ENCODE measurements around the gene FADS1.

GRCh38 chr11:61773356-61773755 lies 43.4 kb downstream of the FADS1 start:
- TF ChIP-seq EZH2 (IDR thresholded peaks at IDR 0.05; ENCODE audit: low read depth): no peak
- TF ChIP-seq, protein P1, sequence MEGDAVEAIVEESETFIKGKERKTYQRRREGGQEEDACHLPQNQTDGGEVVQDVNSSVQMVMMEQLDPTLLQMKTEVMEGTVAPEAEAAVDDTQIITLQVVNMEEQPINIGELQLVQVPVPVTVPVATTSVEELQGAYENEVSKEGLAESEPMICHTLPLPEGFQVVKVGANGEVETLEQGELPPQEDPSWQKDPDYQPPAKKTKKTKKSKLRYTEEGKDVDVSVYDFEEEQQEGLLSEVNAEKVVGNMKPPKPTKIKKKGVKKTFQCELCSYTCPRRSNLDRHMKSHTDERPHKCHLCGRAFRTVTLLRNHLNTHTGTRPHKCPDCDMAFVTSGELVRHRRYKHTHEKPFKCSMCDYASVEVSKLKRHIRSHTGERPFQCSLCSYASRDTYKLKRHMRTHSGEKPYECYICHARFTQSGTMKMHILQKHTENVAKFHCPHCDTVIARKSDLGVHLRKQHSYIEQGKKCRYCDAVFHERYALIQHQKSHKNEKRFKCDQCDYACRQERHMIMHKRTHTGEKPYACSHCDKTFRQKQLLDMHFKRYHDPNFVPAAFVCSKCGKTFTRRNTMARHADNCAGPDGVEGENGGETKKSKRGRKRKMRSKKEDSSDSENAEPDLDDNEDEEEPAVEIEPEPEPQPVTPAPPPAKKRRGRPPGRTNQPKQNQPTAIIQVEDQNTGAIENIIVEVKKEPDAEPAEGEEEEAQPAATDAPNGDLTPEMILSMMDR (conservative IDR thresholded peaks at IDR 0.05): no peak

All from PC-9 (cell line).